ENCODE measurements around the gene SIPA1L3.

SIPA1L3 gene

DNA sequence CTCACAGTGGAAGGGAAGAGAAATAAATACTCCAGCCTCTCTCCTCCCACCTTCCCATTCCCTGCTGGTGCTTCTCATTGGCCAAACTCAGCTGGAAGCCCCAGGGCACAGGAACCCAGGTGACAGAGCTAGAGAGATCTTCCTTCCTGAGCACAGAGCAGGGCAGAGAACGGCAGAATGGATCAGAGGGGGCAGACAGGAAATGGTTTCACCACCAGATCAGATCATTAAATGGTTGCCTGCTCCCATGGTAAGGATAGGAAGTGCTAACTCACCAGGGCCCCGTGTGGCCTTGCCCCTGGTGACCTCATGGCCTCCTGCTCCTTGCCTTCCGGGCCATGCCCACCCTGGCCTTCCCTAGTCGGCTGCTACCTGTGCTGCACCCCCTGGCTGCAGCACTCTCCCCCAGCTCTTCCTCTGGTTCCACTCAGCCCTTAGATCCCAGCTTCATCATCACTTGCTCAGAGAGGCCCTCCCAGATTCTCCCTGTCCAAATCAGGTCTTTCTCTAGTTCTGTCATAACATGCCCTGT, 208.3 kb downstream of the SIPA1L3 start:
- DNase-seq (ENCODE audit: low read depth), result no peak

DNA sequence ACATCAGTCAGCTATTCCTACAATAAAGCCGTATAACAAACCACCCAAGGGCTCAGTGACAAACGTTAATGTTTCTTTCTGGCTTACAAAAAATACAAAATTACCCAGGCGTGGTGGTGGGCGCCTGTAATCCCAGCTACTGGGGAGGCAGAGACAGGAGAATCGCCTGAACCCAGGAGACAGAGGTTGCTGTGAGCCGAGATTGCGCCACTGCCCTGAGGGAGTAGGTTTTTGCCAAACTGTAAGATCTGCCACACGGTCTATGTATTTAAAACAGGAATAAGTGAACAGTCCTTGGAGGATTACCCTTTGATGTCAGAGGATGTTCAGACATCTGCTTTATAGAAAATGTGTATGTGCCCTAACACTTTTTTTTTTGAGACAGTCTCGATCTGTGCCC, 211.2 kb downstream of the SIPA1L3 start:
- no peak for DNase-seq (ENCODE audit: low read depth)

DNA sequence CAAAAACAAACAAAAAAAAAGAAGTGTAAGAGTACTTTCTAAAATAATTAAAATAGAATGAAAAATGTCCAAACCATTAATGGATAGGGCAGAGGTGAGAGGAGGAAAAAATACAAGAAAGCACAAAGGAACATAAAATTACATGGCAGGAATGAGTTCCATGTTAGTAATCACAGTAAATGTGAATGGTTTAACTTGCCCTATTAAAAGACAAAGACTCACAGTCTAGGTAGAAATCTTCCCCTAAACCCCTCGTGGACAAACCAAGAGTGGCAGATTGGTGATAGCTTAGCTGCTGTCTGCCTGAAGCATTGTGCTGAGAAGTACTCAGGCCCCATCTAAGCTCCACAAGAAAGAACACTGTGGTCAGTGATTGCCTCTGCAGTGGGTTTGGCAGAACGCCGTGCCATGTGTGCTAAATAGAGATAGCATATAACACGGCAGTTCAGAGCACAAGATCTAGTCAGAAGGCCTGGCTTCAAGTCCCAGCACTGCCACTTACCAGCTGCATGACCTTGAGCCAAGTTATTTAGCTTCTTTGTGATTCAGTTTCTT, 213.5 kb downstream of the SIPA1L3 start:
- no peak for DNase-seq (ENCODE audit: low read depth)

DNA sequence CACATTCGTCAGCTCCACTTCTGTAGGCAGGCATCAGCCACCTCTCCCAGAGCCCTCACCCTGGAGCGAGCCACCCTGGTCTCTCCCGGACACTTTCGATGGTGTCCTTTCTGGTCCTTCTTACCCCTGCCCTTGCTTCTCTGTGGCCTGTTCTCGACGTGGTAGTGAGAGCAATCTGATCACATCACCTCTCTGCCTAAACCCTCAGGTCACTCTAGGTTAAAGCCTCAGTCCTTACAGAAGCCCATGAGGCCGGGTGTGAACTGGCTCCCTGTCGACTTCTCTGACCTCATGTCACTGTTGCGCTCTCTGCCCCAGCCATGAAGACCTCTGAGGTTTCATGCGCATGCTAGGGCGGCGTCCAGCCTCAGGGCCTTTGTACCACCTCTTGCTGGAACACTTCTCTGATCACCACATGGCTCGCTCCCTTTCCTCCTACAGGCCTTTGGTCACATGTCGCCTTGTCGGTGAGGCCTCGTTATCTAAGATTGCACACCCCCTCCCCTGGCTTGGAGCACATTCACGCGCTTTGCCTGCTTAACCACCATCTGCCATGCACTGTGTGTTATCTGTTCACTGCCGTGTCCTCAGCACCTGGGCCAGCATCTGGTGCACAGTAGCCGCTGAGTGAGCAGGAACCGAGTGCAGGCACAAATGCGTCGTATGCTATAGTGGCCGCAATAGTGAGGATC, 215.5 kb downstream of the SIPA1L3 start:
- no peak for DNase-seq (ENCODE audit: low read depth)

DNA sequence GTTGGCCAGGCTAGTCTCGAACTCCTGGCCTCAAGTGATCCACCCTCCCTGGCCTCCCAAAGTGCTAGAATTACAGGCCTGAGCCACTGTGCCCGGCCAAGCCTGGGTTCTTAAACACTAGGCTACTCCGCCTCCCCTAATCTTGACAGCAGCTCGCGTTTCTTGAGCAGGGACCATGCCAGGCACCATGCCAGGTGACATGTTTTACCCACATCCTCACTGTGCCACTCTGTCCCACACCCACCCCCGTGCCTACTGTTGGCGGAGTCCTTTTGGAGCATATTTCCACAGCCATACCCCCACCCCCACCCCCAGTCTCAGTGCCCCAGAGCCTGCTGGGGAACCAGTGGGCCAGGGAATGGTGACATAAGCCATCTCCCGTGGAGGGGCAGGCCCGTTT, 218.2 kb downstream of the SIPA1L3 start:
- no peak for DNase-seq (ENCODE audit: low read depth)

DNA sequence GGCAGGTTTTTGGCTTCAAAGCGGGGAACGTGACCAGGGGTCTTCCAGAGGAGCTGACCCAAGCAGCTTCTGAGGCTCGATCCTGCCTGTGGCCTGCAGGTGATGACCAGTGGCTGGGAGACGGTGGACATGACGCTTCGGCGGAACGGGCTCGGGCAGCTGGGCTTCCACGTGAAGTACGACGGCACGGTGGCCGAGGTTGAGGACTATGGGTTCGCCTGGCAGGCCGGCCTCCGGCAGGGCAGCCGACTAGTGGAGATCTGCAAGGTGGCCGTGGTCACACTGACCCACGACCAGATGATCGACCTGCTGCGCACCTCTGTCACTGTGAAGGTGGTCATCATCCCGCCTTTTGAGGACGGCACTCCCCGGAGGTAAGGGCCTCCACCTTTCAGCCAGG, 223.4 kb downstream of the SIPA1L3 start:
- no peak for DNase-seq (ENCODE audit: low read depth)

DNA sequence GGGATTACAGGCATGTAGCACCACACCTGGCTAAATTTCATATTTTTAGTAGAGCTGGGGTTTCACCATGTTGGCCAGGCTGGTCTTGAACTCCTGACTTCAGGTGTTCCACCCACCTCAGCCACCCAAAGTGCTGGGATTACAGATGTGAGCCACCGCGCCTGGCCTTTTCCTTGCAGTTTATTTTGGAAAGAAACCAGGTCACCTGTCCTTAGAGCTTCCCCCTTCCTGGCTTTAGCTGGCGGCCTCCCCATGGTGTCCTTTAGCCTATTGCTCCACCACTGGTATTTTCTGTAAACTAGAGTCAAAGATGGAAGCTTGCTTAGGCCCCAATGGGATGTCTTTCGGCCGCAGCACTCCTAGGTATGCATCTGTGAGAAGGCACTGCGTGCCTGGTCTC, 225.8 kb downstream of the SIPA1L3 start:
- no peak for DNase-seq (ENCODE audit: low read depth)

DNA sequence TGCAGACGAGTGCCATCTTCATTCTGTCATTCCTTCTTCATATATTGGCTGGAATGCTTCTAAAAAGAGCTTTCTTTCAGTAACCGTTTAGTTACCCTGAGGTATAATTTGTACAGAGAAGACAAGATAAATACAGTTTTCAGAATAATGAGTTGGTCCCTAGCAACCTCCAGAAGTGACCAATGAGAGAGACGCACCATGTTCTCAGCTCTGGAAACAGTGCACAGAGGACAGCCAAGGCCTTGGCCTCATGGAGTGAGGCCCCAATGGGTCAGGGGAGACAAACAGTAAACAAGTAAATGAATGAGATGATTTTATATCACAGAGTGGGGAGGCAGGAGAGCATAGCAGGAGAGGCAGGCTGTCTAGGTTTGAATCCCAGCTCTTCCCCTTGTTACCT, 226.3 kb downstream of the SIPA1L3 start:
- no peak for DNase-seq (ENCODE audit: low read depth)

DNA sequence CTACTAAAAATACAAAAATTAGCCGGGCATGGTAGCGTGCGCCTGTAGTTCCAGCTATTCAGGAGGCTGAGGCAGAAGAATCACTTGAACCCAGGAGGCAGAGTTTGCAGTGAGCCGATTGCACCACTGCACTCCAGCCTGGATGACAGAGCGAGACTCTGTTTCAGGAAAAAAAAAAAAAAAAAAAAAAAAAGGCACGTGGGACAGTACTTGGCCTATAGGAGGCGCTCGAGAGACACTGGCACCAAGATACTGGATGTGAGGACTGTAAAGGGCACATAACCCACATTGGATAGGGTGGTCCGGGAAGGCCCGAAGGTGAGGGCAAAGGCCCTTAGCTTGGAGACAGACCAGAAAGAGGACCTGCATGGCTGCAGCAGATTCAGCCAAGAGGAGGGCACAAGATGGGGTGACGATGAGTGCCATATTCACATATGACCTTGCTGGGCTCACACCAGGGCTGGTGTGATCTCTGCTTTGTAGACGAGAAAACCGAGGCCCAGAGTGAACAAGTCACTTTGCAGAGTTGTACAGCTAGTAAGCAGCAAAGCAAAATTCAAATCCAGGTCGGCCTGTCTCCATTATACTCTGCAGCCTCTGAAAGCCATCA, 227.6 kb downstream of the SIPA1L3 start:
- no peak for DNase-seq (ENCODE audit: low read depth)

DNA sequence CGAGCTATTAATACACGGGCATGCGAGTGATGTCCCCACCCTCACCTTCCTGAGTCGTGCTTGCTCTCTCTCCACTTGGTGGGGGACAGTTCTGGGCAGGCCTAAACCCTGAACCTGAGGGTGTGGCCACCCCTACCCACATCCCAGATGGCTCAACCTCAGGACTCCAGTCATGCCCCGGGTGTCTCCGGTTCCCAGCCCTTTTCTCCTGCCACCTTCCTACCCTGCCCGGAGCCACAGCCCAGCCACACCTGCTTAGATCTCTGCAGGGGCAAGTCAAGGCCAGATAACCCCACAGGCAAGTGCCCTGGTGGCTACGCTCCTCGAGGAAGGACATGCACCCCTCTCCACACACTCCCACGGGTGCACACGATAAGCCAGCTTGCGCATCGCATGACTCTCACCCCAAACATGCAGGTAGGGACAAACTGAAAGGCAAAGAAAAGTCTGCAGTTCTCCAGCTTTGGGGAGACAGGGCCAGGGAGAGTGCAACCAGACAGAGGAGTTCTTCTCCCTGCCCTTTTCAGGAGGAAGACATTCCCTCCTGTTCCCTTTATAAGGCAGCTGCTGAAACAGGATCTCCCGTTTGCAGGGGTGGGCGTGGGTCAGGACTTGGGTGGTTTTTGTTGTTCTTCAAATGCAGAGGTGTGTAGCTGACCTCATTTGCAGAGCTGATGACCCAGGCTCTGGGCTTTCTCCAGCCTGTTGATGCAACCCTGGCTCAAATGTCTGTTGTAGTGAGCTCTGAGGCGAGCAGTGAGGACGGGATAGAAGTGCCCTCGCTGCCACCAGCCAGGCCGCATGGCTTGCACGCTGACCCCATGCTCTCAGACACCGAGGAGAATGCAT, 228.4 kb downstream of the SIPA1L3 start:
- no peak for DNase-seq (ENCODE audit: low read depth)

DNA sequence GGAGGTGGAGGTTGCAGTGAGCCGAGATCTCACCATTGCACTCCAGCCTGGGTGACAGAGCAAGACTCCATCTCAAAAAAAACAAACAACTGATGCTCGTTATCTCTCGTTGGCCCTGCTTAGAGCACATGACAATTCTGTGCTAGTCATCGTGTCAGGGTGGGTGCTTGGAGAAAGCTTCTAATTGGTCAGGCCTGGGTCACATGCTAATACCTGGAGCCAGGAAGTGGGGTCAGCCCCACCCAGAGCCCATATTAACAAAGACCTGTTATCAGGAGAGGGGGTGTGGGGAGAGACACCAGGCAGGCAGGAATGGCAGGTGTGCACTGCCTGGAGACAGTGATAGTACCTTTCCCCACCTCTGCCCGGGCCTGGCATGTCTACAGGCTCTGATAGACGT, 232.1 kb downstream of the SIPA1L3 start:
- DNase-seq (ENCODE audit: low read depth), result no peak

DNA sequence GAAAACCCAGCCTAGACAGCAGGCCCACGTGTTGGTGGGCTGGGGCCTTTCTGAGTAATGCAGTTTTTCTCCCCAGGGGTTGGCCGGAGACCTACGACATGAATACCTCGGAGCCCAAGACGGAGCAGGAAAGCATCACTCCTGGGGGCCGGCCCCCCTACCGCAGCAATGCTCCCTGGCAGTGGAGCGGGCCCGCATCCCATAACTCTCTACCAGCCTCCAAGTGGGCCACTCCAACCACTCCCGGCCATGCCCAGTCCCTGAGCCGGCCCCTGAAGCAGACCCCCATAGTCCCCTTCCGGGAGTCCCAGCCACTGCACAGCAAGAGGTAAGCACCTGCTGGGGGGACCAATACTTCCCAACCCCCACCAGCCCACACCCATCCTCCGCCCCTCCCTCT, 234.1 kb downstream of the SIPA1L3 start:
- DNase-seq (ENCODE audit: low read depth), result no peak

DNA sequence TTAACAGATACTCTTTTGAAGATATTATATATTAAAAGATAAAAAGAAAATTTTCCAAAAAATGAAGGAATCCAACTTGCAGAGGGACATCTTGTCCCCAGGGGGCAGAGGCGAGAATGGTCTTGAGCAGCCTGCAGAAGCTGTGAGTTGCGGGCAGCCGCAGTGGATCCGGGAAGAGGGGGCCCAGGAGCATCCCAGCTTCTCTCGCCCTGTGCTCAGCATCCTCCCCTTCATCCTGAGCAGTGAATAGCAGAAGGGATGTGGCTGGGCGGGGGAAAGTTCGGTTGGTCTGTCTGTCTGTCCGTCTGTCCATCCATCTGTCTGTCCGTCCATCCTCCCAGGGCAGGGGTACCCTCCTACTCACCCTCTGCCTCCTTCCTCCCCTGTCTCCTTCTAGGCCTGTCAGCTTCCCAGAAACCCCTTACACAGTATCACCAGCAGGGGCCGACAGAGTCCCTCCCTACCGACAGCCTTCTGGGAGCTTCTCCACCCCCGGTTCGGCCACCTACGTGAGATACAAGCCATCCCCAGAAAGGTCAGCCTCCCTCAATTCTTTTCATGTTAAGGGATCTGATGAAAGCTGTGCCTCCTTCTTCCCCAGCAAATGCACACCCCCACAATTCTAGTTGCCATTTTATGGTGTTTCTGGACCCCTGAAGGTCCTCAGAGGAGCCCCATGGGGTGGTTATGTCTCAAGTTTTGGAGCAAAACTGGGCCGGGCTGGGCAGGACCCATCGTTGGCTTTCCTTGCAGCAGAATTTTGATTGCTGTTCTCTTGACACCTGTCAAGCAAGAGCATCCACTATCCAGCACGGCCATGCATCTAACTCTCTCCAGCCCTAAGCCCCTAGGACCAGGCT, 235.4 kb downstream of the SIPA1L3 start:
- no peak for DNase-seq (ENCODE audit: low read depth)

DNA sequence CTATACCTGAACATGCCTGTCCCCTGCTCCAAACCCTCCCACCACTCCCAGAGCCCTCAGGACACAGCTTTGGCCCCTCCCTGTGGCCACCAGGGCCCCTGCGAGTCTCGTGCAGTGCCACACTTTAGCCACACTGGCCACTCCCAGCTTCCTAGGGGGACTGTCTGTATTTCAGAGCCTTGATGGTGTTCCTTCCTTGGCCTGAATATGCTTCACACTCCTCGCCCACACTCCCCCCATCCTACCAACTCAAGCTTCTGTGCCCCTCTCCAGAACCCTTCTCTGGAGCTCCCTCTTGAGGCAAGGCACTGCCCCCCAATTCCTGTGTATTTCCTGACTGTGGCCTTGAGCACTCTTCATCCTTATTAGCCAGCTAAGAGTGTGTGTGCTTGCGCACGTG, 236.8 kb downstream of the SIPA1L3 start:
- no peak for DNase-seq (ENCODE audit: low read depth)

DNA sequence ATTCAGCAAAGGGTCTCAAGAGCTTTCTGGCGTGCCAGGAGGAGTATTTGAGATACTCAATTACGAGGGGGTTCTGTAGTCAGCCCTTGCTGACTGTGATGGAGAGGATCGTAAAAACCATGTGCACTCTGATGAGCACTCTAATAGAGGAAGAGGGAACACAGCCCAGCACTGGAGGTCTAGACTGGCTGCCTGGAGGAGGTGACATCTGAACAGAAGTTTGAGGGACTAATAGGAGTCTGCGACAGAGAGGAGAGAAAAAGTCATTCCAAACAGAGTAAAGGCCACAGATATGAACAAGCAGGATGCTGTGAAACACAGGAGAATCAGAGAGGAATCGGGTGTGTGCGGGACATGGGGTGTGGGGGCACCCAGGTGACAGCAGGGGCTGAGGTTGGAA, 237.7 kb downstream of the SIPA1L3 start:
- DNase-seq (ENCODE audit: low read depth), result no peak

DNA sequence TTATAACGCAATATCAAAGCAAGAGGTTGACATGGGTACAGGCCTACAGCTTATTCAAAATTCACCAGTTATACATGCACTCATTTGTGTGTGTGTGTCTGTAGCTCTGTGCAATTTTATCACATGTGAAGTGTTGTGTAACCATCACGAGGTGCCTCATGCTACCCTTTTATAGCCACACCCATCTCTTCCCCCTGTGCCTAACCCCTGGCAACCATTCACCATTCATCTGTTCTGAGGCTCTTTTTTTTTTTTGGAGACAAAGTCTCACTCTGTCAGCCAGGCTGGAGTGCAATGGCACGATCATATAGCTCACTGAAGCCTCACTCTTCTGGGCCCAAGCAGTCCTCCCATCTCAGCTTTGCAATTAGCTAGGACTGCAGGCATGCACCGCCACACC, 238.6 kb downstream of the SIPA1L3 start:
- DNase-seq (ENCODE audit: low read depth), result no peak

DNA sequence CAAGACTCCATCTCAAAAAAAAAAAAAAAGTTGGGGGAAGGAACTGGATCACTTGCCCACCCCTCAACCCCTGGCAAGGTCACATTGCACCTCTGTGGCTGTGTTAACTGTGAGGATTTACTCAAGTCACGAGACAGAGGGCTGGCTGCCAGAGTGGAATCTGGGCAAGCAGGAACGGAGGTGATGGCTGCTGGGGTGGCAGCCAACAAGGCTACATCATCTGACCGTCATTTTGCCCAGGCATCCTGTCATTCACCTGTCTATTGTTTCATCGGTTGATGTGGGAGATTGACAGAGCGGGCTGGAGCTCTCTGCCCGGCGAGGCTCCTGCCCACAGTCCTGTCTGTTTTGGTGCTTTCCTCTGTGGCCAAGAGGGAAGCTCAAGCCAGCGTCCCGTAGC, 241.3 kb downstream of the SIPA1L3 start:
- DNase-seq (ENCODE audit: low read depth), result no peak

DNA sequence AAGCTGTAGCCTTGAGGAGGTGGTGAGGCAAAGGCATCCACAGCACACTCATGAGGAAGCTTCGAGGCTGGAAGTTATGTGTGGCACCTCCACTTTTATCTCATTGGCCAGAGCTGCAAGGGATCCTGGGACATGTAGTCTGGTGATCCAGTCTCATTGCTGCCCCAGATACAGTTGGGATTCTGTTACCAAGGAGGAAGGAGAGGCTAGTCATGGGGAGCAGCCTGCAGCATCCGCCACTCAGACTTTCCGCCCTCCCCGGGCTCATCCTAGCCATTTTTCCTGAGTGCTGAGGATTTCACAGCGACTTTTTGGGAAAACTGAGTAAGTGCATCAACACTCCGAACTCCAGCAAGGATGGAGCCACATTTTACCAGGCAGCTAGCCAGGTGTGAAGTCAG, 242.7 kb downstream of the SIPA1L3 start:
- no peak for DNase-seq (ENCODE audit: low read depth)

DNA sequence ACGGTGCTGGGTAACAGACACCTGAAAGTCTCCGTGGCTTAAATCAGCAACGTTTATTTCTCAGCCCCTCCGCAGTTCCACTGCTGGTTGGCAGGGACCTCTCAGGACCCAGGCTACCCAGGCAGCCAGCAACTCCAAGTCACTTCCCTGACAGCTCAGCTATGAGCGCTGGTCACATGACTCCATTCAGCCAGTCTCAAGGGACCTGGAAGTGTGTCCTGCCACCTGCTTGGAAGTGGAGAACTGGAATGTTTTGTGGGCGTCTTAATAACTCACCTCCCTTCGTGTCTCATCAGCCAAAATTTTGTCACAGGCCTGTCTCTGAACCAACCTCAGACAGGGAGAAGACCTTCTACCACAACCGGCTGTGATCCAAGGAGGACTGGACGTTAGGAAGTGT, 244.2 kb downstream of the SIPA1L3 start:
- DNase-seq (ENCODE audit: low read depth), result no peak

DNA sequence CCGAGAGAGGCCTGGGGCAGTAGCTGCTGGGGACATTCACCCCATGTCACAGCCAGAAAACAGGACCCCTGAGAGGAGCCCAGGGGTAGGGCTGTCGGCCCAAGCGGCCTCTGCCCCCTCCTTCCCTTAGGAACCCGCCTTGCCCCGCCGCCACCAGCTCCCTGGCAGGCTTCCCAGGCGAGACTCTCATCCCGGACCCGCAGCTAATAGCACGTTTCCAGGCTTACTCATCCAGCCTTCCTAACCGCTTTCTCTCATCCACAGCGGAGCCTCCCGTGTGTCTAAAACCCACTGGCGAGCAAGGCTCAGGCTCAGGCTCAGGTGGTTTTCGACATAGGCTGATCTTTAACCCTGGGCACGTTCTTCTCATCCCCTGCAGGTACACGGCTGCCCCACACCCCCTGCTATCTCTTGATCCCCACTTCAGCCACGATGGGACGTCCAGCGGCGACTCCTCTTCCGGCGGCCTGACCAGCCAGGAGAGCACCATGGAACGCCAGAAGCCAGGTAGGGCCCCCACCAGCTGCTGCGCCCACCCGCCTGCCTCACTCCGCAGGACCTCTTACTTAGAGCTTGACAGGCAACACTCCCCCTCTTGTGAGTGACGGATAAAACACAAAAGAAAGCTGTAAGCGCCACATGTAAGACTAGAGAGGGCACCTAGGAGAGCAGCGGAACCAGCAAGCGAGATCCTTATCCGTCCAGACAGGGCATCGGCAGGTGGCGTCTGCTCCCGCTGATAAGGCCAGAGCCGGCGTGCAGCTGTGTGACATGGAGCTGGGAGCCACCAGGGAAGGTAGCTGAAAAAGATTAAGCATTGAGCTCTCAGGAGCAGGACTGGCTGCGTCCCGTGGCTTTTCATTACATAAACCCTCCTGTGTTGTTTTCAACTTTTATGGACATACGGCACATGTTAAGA, 245.7 kb downstream of the SIPA1L3 start:
- DNase-seq (ENCODE audit: low read depth), result no peak

DNA sequence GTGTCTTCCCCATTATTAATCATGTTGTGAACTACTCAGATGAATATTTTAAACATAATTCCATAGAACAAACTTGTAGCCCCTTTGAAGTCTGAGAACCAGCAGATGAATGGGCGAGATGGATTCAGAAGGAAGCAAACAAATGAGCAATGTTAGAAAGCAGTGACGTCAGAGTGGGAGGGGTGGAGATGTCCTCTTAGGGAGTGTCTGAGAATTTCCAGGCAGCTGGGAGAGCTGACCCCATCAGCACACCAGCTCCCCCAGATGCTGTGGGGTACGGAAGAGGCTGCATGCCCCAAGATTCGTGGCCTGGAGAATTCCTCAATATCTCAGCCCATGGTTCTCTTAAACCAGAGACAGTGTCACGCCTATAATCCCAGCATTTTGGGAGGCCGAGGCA, 248.4 kb downstream of the SIPA1L3 start:
- no peak for DNase-seq (ENCODE audit: low read depth)

Data from activated T-helper 9 cell treated with anti-CD3 and anti-CD28 coated beads, Interleukin-2, amount 50 U/mL, for 16 hours (primary cell).